HCEC 1CT (cell line): ENCODE results near the gene CACNG5.
A peak's percentile ranks its signal among the peaks of the same experiment; 100 is the strongest.

ENCODE experiments used
- DNase-seq: peaks from one replicate; pipeline ENCODE4 v3.0.0-alpha.2; 2017

Gene CACNG5

GRCh38 chr17:66826856-66827255 is 8.1 kb upstream of the CACNG5 start:
- DNase-seq = no peak

GRCh38 chr17:66829386-66829864 is 5.5 kb upstream of the CACNG5 start:
- DNase-seq = peak; percentile 50

- no peak for DNase-seq
Observed at GRCh38 chr17:66829883-66830282, 5.0 kb upstream of the CACNG5 start.

GRCh38 chr17:66830451-66830850 is 4.5 kb upstream of the CACNG5 start:
- no peak for DNase-seq

- DNase-seq = no peak
Observed at GRCh38 chr17:66831383-66832210, 3.3 kb upstream of the CACNG5 start.

- no peak for DNase-seq
Observed at GRCh38 chr17:66833201-66833600, 1.7 kb upstream of the CACNG5 start.

GRCh38 chr17:66834426-66834918 is 445 bp upstream of the CACNG5 start:
- no peak for DNase-seq

GRCh38 chr17:66835476-66835875 is 559 bp downstream of the CACNG5 start:
- DNase-seq = no peak

GRCh38 chr17:66836063-66837005 is 1.4 kb downstream of the CACNG5 start:
- no peak for DNase-seq

- no peak for DNase-seq
Observed at GRCh38 chr17:66837226-66837625, 2.3 kb downstream of the CACNG5 start.

- no peak for DNase-seq
Observed at GRCh38 chr17:66837885-66838665, 3.2 kb downstream of the CACNG5 start.

GRCh38 chr17:66839616-66840015 is 4.7 kb downstream of the CACNG5 start:
- DNase-seq = no peak

- no peak for DNase-seq
Observed at GRCh38 chr17:66840061-66840460, 5.1 kb downstream of the CACNG5 start.

GRCh38 chr17:66841328-66841727 is 6.4 kb downstream of the CACNG5 start:
- no peak for DNase-seq

- no peak for DNase-seq
Observed at GRCh38 chr17:66841744-66842143, 6.8 kb downstream of the CACNG5 start.

GRCh38 chr17:66842505-66842904 is 7.6 kb downstream of the CACNG5 start:
- DNase-seq = no peak

GRCh38 chr17:66842959-66843358 is 8.0 kb downstream of the CACNG5 start:
- no peak for DNase-seq

- DNase-seq = no peak
Observed at GRCh38 chr17:66843627-66844026, 8.7 kb downstream of the CACNG5 start.

GRCh38 chr17:66847704-66848103 is 12.8 kb downstream of the CACNG5 start:
- no peak for DNase-seq

- DNase-seq = no peak
Observed at GRCh38 chr17:66848496-66848895, 13.6 kb downstream of the CACNG5 start.

- no peak for DNase-seq
Observed at GRCh38 chr17:66849032-66849655, 14.2 kb downstream of the CACNG5 start.
